ENCODE results near the gene GALNT17. TPM values are rescaled to one million over a fixed set of nuclear protein-coding genes. Genes with fewer than 3 reads are reported as not detected.

Gene GALNT17
- total RNA-seq, 1 experiment from 2014 or later, result not detected

DNA sequence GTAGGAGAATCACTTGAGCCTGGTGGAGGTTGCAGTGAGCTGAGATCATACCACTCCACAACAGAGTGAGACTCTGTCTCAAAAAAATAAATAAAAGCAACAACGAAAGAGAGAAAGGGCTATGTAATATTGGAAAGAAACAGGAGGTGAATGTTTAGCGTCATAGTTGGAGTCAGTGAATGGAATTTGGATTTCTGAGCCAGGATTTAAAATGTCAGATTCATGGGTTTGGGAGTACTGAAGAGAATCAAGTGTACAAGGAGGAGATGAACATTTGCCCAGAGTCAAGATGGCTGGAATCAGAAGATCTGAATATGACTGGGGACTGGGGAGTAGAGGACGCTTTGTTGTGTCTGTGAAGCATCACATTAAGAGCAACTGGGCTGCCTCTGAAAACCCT lies 366.4 kb downstream of the GALNT17 start:
- no peaks in the 10 kb centered on the region for H3K9me3 ChIP-seq (ENCODE audit: low read length)

DNA sequence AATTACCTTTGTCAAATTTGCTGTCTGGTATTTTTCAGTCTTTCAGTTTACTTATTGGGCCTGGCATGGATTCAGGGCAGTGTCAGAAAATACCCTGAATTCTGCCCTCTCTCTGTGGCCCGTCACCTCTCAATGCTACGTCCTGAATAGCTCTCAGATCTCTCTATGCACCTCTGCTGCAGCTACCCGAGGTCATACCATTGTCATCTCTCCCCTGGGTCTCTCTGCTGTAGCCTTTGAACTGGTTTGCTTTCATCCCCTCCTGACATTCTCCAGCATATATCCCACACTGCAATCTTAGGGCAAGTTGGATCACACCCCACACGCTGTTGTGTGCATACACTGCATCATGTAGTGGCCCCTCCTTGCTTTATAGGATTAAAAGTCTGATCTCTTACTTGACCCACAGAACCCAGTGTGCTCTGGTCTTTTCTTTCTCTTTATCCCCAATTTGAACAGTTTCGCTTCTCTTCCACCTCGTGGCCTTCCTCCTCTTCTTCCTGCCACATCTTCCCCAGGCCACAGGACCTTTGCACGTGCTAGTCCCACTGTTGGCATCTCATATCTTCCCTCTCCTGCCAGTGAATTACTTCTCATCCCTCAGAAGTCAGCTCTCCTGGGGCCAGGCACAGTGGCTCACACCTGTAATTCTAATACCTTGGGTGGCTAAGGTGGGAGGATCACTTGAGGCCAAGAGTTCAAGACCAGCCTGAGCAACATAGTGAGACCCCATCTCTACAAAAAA lies 372.9 kb downstream of the GALNT17 start:
- no peak for TF ChIP-seq EZH2 (IDR thresholded peaks at IDR 0.05; ENCODE audit: low read length, unreplicated experiment)
- TF ChIP-seq EZH2phosphoT487 (IDR thresholded peaks at IDR 0.05; ENCODE audit: borderline replicate concordance, low read length), result no peak
- DNase-seq (no peak), ATAC-seq (no peak)
- no peaks in the 10 kb centered on the region for H3K9me2 ChIP-seq (replicated peaks; ENCODE audit: low read length)
- H3F3A ChIP-seq (ENCODE audit: low read length, unreplicated experiment), result no peaks in the 10 kb centered on the region
- POLR2A ChIA-PET (ENCODE audit: unreplicated experiment), result no interaction called here
- no peak overlapping the region for H3K4me2 ChIP-seq (ENCODE audit: low read length)
- intact Hi-C loops (cut with micrococcal nuclease), result no loop called here
- no peak overlapping the region for H2AFZ ChIP-seq (ENCODE audit: low read length)
- H3K4me3 ChIP-seq (ENCODE audit: low read length), result no peak overlapping the region
- no peaks in the 10 kb centered on the region for H3K9me3 ChIP-seq (ENCODE audit: low read length)
- no peaks in the 10 kb centered on the region for H3K4me1 ChIP-seq (ENCODE audit: insufficient read depth, low read length)
- no peaks in the 10 kb centered on the region for H4K20me1 ChIP-seq (ENCODE audit: low read length)
- CTCF ChIA-PET, result no interaction called here
- H3K79me2 ChIP-seq (ENCODE audit: low read length), result no peaks in the 10 kb centered on the region
- no peaks in the 10 kb centered on the region for H3K36me3 ChIP-seq (ENCODE audit: low read depth, low read length)
- no peak overlapping the region for H3K27ac ChIP-seq (ENCODE audit: low read length)
- no peak overlapping the region for H3K9ac ChIP-seq (ENCODE audit: low read length)
- H3K27me3 ChIP-seq (ENCODE audit: low read length), result no peaks in the 10 kb centered on the region
- BruUV-seq (replicated peaks), result no TSS peak

More for the DNA sequence above, 366.4 kb downstream of the GALNT17 start:
- H3K9ac ChIP-seq (ENCODE audit: low read length), result no peak overlapping the region
- intact Hi-C loops (cut with micrococcal nuclease), result no loop called here
- BruUV-seq (replicated peaks), result no TSS peak
- no peaks in the 10 kb centered on the region for H3K27me3 ChIP-seq (ENCODE audit: low read length)
- TF ChIP-seq EZH2phosphoT487 (IDR thresholded peaks at IDR 0.05; ENCODE audit: borderline replicate concordance, low read length) (no peak), EZH2 (IDR thresholded peaks at IDR 0.05; ENCODE audit: low read length, unreplicated experiment) (no peak)
- TF ChIP-seq, protein P1, sequence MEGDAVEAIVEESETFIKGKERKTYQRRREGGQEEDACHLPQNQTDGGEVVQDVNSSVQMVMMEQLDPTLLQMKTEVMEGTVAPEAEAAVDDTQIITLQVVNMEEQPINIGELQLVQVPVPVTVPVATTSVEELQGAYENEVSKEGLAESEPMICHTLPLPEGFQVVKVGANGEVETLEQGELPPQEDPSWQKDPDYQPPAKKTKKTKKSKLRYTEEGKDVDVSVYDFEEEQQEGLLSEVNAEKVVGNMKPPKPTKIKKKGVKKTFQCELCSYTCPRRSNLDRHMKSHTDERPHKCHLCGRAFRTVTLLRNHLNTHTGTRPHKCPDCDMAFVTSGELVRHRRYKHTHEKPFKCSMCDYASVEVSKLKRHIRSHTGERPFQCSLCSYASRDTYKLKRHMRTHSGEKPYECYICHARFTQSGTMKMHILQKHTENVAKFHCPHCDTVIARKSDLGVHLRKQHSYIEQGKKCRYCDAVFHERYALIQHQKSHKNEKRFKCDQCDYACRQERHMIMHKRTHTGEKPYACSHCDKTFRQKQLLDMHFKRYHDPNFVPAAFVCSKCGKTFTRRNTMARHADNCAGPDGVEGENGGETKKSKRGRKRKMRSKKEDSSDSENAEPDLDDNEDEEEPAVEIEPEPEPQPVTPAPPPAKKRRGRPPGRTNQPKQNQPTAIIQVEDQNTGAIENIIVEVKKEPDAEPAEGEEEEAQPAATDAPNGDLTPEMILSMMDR (conservative IDR thresholded peaks at IDR 0.05; ENCODE audit: low read depth, low read length), result no peak
- ATAC-seq (no peak), DNase-seq (no peak)
- ChIA-PET CTCF (no interaction called here), POLR2A (ENCODE audit: unreplicated experiment) (no interaction called here)
- H3F3A ChIP-seq (ENCODE audit: low read length, unreplicated experiment), result no peaks in the 10 kb centered on the region
- no peak overlapping the region for H3K4me3 ChIP-seq (ENCODE audit: low read length)
- no peaks in the 10 kb centered on the region for H3K36me3 ChIP-seq (ENCODE audit: low read depth, low read length)
- H3K79me2 ChIP-seq (ENCODE audit: low read length), result no peaks in the 10 kb centered on the region
- no peak overlapping the region for H3K4me2 ChIP-seq (ENCODE audit: low read length)
- no peaks in the 10 kb centered on the region for H3K9me2 ChIP-seq (replicated peaks; ENCODE audit: low read length)
- no peaks in the 10 kb centered on the region for H3K4me1 ChIP-seq (ENCODE audit: insufficient read depth, low read length)
- no peak overlapping the region for H2AFZ ChIP-seq (ENCODE audit: low read length)
- H3K27ac ChIP-seq (ENCODE audit: low read length), result no peak overlapping the region
- no peaks in the 10 kb centered on the region for H4K20me1 ChIP-seq (ENCODE audit: low read length)

DNA sequence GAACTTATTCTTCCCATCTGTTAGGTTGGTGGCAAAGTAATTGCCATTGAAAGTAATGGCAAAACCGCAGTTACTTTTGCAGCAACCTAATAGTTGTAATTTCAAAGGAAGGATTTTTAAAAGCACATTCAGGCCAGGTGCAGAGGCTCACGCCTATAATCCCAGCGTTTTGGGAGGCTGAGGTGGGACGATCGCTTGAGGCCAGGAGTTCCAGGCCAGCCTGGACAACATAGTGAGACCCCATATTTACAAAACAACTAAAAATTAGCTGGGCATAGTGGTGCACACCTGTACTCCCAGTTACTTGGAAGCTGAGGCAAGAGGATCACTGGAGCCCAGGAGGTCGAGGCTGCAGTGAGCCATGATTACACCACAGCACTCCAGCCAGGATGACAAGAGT lies 374.9 kb downstream of the GALNT17 start:
- no peaks in the 10 kb centered on the region for H3K27me3 ChIP-seq (ENCODE audit: low read length)
- POLR2A ChIA-PET (ENCODE audit: unreplicated experiment), result no interaction called here
- no peaks in the 10 kb centered on the region for H3K4me1 ChIP-seq (ENCODE audit: insufficient read depth, low read length)
- BruUV-seq (replicated peaks), result no TSS peak
- intact Hi-C loops (cut with micrococcal nuclease), result no loop called here
- H3K36me3 ChIP-seq (ENCODE audit: low read depth, low read length), result no peaks in the 10 kb centered on the region
- H3K9me2 ChIP-seq (replicated peaks; ENCODE audit: low read length), result no peaks in the 10 kb centered on the region
- CTCF ChIA-PET, result no interaction called here
- H2AFZ ChIP-seq (ENCODE audit: low read length), result no peak overlapping the region
- no peak overlapping the region for H3K4me3 ChIP-seq (ENCODE audit: low read length)
- no peaks in the 10 kb centered on the region for H4K20me1 ChIP-seq (ENCODE audit: low read length)
- H3K27ac ChIP-seq (ENCODE audit: low read length), result no peak overlapping the region
- DNase-seq (no peak), ATAC-seq (no peak)
- H3F3A ChIP-seq (ENCODE audit: low read length, unreplicated experiment), result no peaks in the 10 kb centered on the region
- H3K9me3 ChIP-seq (ENCODE audit: low read length), result no peaks in the 10 kb centered on the region
- H3K79me2 ChIP-seq (ENCODE audit: low read length), result no peaks in the 10 kb centered on the region
- no peak overlapping the region for H3K9ac ChIP-seq (ENCODE audit: low read length)
- H3K4me2 ChIP-seq (ENCODE audit: low read length), result no peak overlapping the region
- no peak for TF ChIP-seq EZH2phosphoT487 (IDR thresholded peaks at IDR 0.05; ENCODE audit: borderline replicate concordance, low read length)
